ENCODE results near the gene UBA1. TPM values are rescaled to one million over a fixed set of nuclear protein-coding genes. Genes with fewer than 3 reads are reported as not detected.

Gene UBA1
- total and polyA plus RNA-seq, 9 donors: 90.0 to 196 (median 155) TPM

DNA sequence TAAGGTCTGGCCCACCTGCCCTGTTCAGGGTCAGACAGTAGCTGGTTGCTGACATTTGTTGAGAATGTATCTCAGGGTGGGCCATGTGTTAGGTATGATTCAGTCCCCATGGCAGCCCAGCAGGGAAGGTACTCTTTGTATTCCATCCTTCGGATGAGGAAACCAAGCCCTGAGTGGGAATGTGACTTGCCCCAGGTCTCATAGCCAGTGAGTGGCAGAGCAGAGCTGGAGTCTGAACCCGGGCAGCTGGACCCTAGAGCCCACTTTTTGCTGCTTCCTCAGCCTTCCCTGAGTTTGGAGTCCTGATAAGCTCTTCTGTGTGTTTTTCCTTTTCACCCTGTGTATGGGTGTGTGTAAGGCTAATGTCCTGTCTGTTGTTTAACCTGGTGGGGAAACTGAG, 21.6 kb upstream of the UBA1 start:
- no peaks in the 10 kb centered on the region for H3K4me1 ChIP-seq (ENCODE audit: insufficient read depth)
- H3K27ac ChIP-seq: no peak overlapping the region
- no peak overlapping the region for H3K4me3 ChIP-seq
- H3K9me3 ChIP-seq: no peaks in the 10 kb centered on the region
- TF ChIP-seq POLR2A (IDR thresholded peaks at IDR 0.05) (no peak), EP300 (IDR thresholded peaks at IDR 0.05) (no peak)
- TF ChIP-seq, protein P1, sequence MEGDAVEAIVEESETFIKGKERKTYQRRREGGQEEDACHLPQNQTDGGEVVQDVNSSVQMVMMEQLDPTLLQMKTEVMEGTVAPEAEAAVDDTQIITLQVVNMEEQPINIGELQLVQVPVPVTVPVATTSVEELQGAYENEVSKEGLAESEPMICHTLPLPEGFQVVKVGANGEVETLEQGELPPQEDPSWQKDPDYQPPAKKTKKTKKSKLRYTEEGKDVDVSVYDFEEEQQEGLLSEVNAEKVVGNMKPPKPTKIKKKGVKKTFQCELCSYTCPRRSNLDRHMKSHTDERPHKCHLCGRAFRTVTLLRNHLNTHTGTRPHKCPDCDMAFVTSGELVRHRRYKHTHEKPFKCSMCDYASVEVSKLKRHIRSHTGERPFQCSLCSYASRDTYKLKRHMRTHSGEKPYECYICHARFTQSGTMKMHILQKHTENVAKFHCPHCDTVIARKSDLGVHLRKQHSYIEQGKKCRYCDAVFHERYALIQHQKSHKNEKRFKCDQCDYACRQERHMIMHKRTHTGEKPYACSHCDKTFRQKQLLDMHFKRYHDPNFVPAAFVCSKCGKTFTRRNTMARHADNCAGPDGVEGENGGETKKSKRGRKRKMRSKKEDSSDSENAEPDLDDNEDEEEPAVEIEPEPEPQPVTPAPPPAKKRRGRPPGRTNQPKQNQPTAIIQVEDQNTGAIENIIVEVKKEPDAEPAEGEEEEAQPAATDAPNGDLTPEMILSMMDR (IDR thresholded peaks at IDR 0.05): no peak
- H3K36me3 ChIP-seq: no peaks in the 10 kb centered on the region
- WGBS, 3 donors: 77 to 83% (median 80%) methylated on average over 2 of the region's 2 CpGs
- intact Hi-C loops (cut with DNase I): no loop called here
- no peaks in the 10 kb centered on the region for H3K27me3 ChIP-seq
- DNase-seq: peak in 1 of 5 donors; percentile 1

DNA sequence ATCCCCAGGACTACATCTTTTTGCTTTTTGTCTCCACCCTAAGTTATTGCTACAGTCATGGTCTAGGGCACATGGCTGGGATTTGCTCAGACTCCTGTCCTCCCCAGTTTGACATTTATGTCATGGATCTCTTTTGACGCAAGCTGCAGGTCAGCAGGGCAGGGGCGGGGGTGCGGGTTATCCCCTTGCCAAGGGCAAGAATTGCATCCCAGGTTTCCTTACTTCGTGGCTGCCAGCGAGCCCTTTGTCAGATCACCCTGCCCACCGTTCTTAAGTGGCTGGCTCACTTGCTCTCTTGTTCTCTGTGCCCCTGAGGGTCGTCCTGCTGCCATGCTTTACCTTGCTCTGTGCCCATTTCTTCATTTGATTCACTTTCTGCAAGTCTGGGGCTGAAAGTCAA, 21.1 kb upstream of the UBA1 start:
- Histone ChIP-seq H3K4me1 (ENCODE audit: insufficient read depth) (no peaks in the 10 kb centered on the region), H3K4me3 (no peak overlapping the region), H3K9me3 (no peaks in the 10 kb centered on the region), H3K36me3 (no peaks in the 10 kb centered on the region), H3K27ac (no peak overlapping the region), H3K27me3 (no peaks in the 10 kb centered on the region)
- DNase-seq: no peak
- TF ChIP-seq, protein P1 (IDR thresholded peaks at IDR 0.05): no peak
- TF ChIP-seq POLR2A (IDR thresholded peaks at IDR 0.05) (no peak), EP300 (IDR thresholded peaks at IDR 0.05) (no peak)
- intact Hi-C loops (cut with DNase I): no loop called here
- 66 to 79% (median 72%) methylated on average over 7 of the region's 7 CpGs for WGBS, 3 donors

DNA sequence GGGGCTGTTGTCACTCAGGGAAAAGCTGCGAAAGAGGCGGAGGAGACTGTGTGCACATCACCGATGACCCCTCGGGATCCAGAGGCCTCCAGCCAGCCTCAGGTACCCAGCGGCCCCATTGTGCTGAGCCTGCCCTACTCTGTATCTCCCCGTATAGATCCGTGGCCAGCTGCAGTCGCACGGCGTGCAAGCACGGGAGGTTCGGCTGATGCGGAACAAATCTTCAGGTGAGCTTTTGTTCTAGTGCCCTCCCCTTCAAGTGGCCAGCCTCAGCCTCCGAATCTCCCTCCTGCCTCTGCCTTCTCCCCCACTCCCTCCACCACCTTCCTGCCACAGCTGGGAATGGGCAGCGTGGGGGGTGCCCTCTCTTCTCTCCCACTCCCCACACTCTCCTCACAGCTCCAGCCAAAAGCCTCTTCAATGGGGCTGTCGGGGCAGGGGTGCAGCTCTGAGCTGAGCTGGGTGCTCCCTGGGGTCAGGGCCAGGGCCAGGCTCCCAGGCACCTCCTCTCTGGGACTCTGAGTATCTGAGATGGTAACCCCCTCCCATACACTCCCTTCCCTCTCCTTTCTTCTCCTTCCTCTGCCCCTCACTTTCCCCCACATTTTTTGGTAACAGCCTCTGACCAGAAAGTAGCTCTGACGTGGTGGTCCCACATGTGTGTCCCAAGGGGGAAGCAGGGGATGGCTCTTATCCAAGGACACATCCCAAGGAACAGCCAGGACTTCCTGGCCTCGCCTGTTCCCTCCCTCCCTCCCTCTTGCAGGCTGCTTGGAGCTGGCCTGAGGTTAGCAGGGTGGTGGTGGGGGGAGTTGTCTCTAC, 20.4 kb upstream of the UBA1 start:
- H3K27me3 ChIP-seq: no peaks in the 10 kb centered on the region
- WGBS, 3 donors: 60 to 69% (median 60%) methylated on average over 16 to 18 of the region's 18 CpGs
- no peaks in the 10 kb centered on the region for H3K9me3 ChIP-seq
- peak in 1 of 5 donors; percentile 58 for DNase-seq
- no peaks in the 10 kb centered on the region for H3K4me1 ChIP-seq (ENCODE audit: insufficient read depth)
- no peak overlapping the region for H3K4me3 ChIP-seq
- H3K36me3 ChIP-seq: no peaks in the 10 kb centered on the region
- TF ChIP-seq, protein P1 (IDR thresholded peaks at IDR 0.05): no peak
- TF ChIP-seq POLR2A (IDR thresholded peaks at IDR 0.05): no peak
- TF ChIP-seq EP300 (IDR thresholded peaks at IDR 0.05): no peak
- intact Hi-C loops (cut with DNase I): no loop called here
- H3K27ac ChIP-seq: no peak overlapping the region

DNA sequence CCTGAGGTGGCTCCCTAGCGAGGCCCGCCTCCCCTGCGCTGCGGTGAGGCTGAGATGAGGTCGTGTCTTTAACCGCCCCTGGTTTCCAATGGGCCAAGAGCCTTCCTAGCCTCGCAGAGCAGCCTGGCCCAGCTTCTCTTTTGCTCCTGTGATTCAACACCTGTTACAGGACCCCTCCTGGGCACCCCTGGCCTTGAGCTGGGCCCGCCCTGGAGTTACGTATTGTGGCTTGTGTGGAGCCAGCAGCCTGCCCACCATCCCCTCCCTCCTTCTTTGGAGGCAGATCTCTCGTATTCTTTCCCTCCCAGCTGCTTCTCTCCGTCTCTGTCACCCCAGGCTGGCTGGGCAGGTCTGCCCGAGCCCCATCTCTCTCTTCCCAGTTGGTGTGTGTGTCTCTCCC, 19.3 kb upstream of the UBA1 start:
- Histone ChIP-seq H3K36me3 (no peaks in the 10 kb centered on the region), H3K4me3 (no peak overlapping the region), H3K27me3 (no peaks in the 10 kb centered on the region), H3K4me1 (ENCODE audit: insufficient read depth) (no peaks in the 10 kb centered on the region), H3K27ac (no peak overlapping the region), H3K9me3 (no peaks in the 10 kb centered on the region)
- DNase-seq: peak in 1 of 5 donors; percentile 22
- TF ChIP-seq EP300 (IDR thresholded peaks at IDR 0.05) (no peak), POLR2A (IDR thresholded peaks at IDR 0.05) (no peak)
- TF ChIP-seq, protein P1 (IDR thresholded peaks at IDR 0.05): no peak
- intact Hi-C loops (cut with DNase I): no loop called here
- 74 to 82% (median 81%) methylated on average over 12 of the region's 12 CpGs for WGBS, 3 donors
